Endothelial cell of umbilical vein (primary cell): ENCODE results near the gene ABCB10. TPM values are rescaled to one million over a fixed set of nuclear protein-coding genes. Genes with fewer than 3 reads are reported as not detected.
A peak's percentile ranks its signal among the peaks of the same experiment; 100 is the strongest.

Experiments
- Bru-seq: library from RNA; stranded (reverse); fragments of 400-500 nt; gene quantifications from one replicate; lab custom pipeline; 2021; lab: Mats Ljungman, UMichigan
- BruChase-seq, 2 experiments: library from RNA; stranded (reverse); fragments of 400-500 nt; gene quantifications; one replicate each; lab custom pipeline; 2021; lab: Mats Ljungman, UMichigan
- BruUV-seq: library from RNA; stranded (reverse); fragments of 400-500 nt; replicated peaks from 2 replicates; lab custom pipeline; 2021; lab: Mats Ljungman, UMichigan
- CTCF ChIA-PET: fragments of 300-600, 350-600 bp; sonication (Branson Sonifier 250); formaldehyde crosslinking; loops from one replicate; lab custom pipeline; 2021; ENCODE audit warnings: antibody characterized with exemption, inconsistent platforms; lab: Charles Lee
- POLR2A ChIA-PET: fragments of 300-600, 350-600 bp; sonication (Branson Sonifier 250); formaldehyde crosslinking; loops from one replicate; lab custom pipeline; 2021; ENCODE audit warnings: antibody characterized with exemption, inconsistent platforms; lab: Charles Lee
- DNase-seq: peaks from one replicate; pipeline ENCODE4 v3.0.0-alpha.2; 2011; ENCODE audit warnings: low read depth, low spot score
- FAIRE-seq: peaks from 2 replicates; lab custom pipeline; 2011; peaks lifted over from hg19 to GRCh38; lab: Jason Lieb, UNC
- H2AFZ ChIP-seq: 2 replicates; pipeline ENCODE4 v1.6.0; 2012; ENCODE audit warnings: low read depth, low read length, control low read depth, inconsistent platforms
- H3K27ac ChIP-seq: 2 replicates; pipeline ENCODE4 v1.5.1; 2011; ENCODE audit warnings: low read depth, mild to moderate bottlenecking, control low read depth, low read length, moderate library complexity; ENCODE audit not compliant: insufficient read depth
- H3K27me3 ChIP-seq, 2 experiments: 2 replicates each; pipeline versions ENCODE4 v1.6.0 to v1.6.1; 2011; ENCODE audit warnings: low read length in 2 of 2, mixed read lengths in 1 of 2; ENCODE audit not compliant: control insufficient read depth in 2 of 2, insufficient read depth in 2 of 2
- H3K36me3 ChIP-seq, 2 experiments: 2 replicates in 1 of 2; 3 replicates in 1 of 2; pipeline ENCODE4 v1.5.1; 2011; ENCODE audit warnings: low read length in 2 of 2, mild to moderate bottlenecking in 1 of 2, moderate library complexity in 1 of 2; ENCODE audit not compliant: control insufficient read depth in 2 of 2, insufficient read depth in 2 of 2; ENCODE audit errors: extremely low read depth in 1 of 2
- H3K4me1 ChIP-seq: 3 replicates; pipeline ENCODE4 v1.5.1; 2011; ENCODE audit warnings: mild to moderate bottlenecking, low read length; ENCODE audit not compliant: control insufficient read depth, insufficient read depth; ENCODE audit errors: extremely low read depth
- H3K4me2 ChIP-seq: 2 replicates; pipeline ENCODE4 v1.6.1; 2011; ENCODE audit warnings: low read length, control low read depth, mixed read lengths; ENCODE audit not compliant: insufficient read depth
- H3K4me3 ChIP-seq, 3 experiments: fragments of 200-600 bp in 1 of 3; sonication (generic), shearing (Covaris generic) in 1 of 3; replicated peaks in 1 of 3; 2 replicates each; pipeline ENCODE4 v1.5.1; 2011 to 2016; ENCODE audit warnings: control low read depth in 3 of 3, low read length in 3 of 3, mild to moderate bottlenecking in 2 of 3, inconsistent platforms in 1 of 3, low read depth in 1 of 3, moderate library complexity in 1 of 3; ENCODE audit not compliant: insufficient read depth in 1 of 3
- H3K79me2 ChIP-seq: 2 replicates; pipeline ENCODE4 v1.6.0; 2012; ENCODE audit warnings: low read length, inconsistent platforms; ENCODE audit not compliant: control insufficient read depth, insufficient read depth
- H3K9ac ChIP-seq: replicated peaks from 2 replicates; pipeline ENCODE3; 2011; ENCODE audit warnings: low read length, control low read depth; ENCODE audit not compliant: insufficient read depth; ENCODE audit errors: extremely low read depth
- H3K9me1 ChIP-seq: replicated peaks from 3 replicates; pipeline ENCODE4 v1.6.0; 2011; ENCODE audit warnings: mild to moderate bottlenecking, low read length; ENCODE audit not compliant: control insufficient read depth, insufficient read depth; ENCODE audit errors: extremely low read depth
- H3K9me3 ChIP-seq: replicated peaks from 2 replicates; pipeline ENCODE4 v1.5.1; 2012; ENCODE audit warnings: low read length, inconsistent platforms; ENCODE audit not compliant: control insufficient read depth, insufficient read depth
- H4K20me1 ChIP-seq: replicated peaks from 2 replicates; pipeline ENCODE3; 2011; ENCODE audit warnings: mild to moderate bottlenecking, low read length; ENCODE audit not compliant: control insufficient read depth, insufficient read depth; ENCODE audit errors: extremely low read depth
- EZH2 ChIP-seq: IDR thresholded peaks from 2 replicates; pipeline ENCODE4 v1.6.1; 2012; ENCODE audit warnings: borderline replicate concordance, low read depth, mild to moderate bottlenecking, moderate library complexity, low read length, inconsistent platforms; ENCODE audit not compliant: severe bottlenecking
- FOS ChIP-seq: IDR thresholded peaks from 2 replicates; pipeline ENCODE4 v1.6.1; 2011; ENCODE audit warnings: mild to moderate bottlenecking, low read length, moderate library complexity, borderline replicate concordance; ENCODE audit not compliant: insufficient read depth
- GATA2 ChIP-seq: IDR thresholded peaks from 2 replicates; pipeline ENCODE4 v1.7.0; 2011; ENCODE audit warnings: low read depth, mild to moderate bottlenecking, moderate library complexity, mixed read lengths, low read length; ENCODE audit not compliant: insufficient read length, insufficient read depth
- JUN ChIP-seq: IDR thresholded peaks from 2 replicates; pipeline ENCODE4 v1.6.1; 2011; ENCODE audit warnings: borderline replicate concordance, low read depth; ENCODE audit not compliant: insufficient read length, insufficient read depth
- MYC ChIP-seq: IDR thresholded peaks from one replicate; pipeline ENCODE4 v1.6.1; 2011; ENCODE audit warnings: mild to moderate bottlenecking, low read depth, low read length
- POLR2A ChIP-seq: IDR thresholded peaks from 2 replicates; pipeline ENCODE4 v1.6.1; 2012; ENCODE audit warnings: low read depth, mild to moderate bottlenecking, control low read depth, low read length
- POLR2AphosphoS5 ChIP-seq: IDR thresholded peaks from 2 replicates; pipeline ENCODE4 v1.6.1; 2012; ENCODE audit warnings: low read depth, mild to moderate bottlenecking, control low read depth, low read length, moderate library complexity; ENCODE audit not compliant: insufficient read depth
- dilution Hi-C: fragments of 300-500 bp; cut with MboI; formaldehyde crosslinking; loops from one replicate; pipeline ENCODE4 v1.15.0; 2019; ENCODE audit warnings: low sequenced_read_pairs; ENCODE audit not compliant: extremely low pct_ligation_motif_present
- intact Hi-C: fragments of 100-400 bp; cut with micrococcal nuclease; formaldehyde crosslinking; loops from one replicate; pipeline ENCODE4 v1.10.0; 2022
- long read RNA-seq: library from polyadenylated mRNA; stranded (forward); transcript quantifications from one replicate; pipeline ENCODE4 v2.0.0, GENCODE V29; 2021
- polyA minus RNA-seq, 3 experiments: library from RNA; depleted of rRNA, polyadenylated mRNA; stranded (reverse); fragments of >200 nt; gene quantifications; 1 replicate in 1 of 3; 2 replicates in 2 of 3; pipeline ENCODE4 v1.2.3, GENCODE V29; 2011
- polyA plus RNA-seq, 4 experiments: library from polyadenylated mRNA; depleted of rRNA in 3 of 4; stranded (reverse) in 3 of 4; unstranded in 1 of 4; fragments of >200 nt; gene quantifications; 2 replicates each; pipeline versions ENCODE4 v1.2.1 to v1.2.3, GENCODE V29; 2011 to 2012; ENCODE audit warnings: missing spikeins in 1 of 4
- total RNA-seq: library from RNA; stranded (reverse); gene quantifications from 2 replicates; pipeline ENCODE4 v1.2.3, GENCODE V29; 2021
- TF ChIP-seq, protein P1 (sequence below), 2 donors: IDR thresholded peaks; 1 replicate in 1 of 2; 2 replicates in 1 of 2; pipeline ENCODE4 v1.5.1; 2011; ENCODE audit warnings: low read length in 2 of 2, mild to moderate bottlenecking in 2 of 2, moderate library complexity in 2 of 2, control low read depth in 1 of 2, inconsistent platforms in 1 of 2, low read depth in 1 of 2; ENCODE audit not compliant: insufficient read depth in 1 of 2; ENCODE audit errors: extremely low read depth in 1 of 2
- TF ChIP-seq, protein P2 (sequence below): IDR thresholded peaks from 2 replicates; pipeline ENCODE4 v1.6.1; 2011; ENCODE audit not compliant: insufficient read depth, insufficient read length

Gene ABCB10
- total RNA-seq (19.4 and 19.8 TPM in 2 replicates), polyA plus RNA-seq (5.2 and 6.0 TPM in 2 replicates), polyA minus RNA-seq (11.0 and 18.7 TPM in 2 replicates), Bru-seq, nascent RNA (percentile 69 among the genes with signal in this experiment), BruChase-seq, experiment 1, labeled RNA remaining after a 6-hour chase (percentile 79 among the genes with signal in this experiment), BruChase-seq, experiment 2, labeled RNA remaining after a 2-hour chase (percentile 81 among the genes with signal in this experiment)
- polyA plus RNA-seq (2011; cell fraction: cytosol; rRNA removed) = 6.1 and 6.2 TPM in 2 replicates
- polyA plus RNA-seq (2011; cell fraction: nucleus; rRNA removed) = 9.6 and 14.7 TPM in 2 replicates
- polyA plus RNA-seq (2012) = 11.2 and 13.8 TPM in 2 replicates
- polyA minus RNA-seq (2011; cell fraction: cytosol; rRNA and poly(A)+ RNA removed) = 12.1 TPM
- polyA minus RNA-seq (2011; cell fraction: nucleus; rRNA and poly(A)+ RNA removed) = 6.1 and 8.4 TPM in 2 replicates
- long read RNA-seq, transcript ABCB10-201 (13 exons, 3,857 nt) = major isoform, 58 of 67 reads
- long read RNA-seq, partial matches to known transcripts = 0 of 67 reads
- long read RNA-seq, other reads (novel, unspliced or antisense) = 8 of 67 reads

DNA sequence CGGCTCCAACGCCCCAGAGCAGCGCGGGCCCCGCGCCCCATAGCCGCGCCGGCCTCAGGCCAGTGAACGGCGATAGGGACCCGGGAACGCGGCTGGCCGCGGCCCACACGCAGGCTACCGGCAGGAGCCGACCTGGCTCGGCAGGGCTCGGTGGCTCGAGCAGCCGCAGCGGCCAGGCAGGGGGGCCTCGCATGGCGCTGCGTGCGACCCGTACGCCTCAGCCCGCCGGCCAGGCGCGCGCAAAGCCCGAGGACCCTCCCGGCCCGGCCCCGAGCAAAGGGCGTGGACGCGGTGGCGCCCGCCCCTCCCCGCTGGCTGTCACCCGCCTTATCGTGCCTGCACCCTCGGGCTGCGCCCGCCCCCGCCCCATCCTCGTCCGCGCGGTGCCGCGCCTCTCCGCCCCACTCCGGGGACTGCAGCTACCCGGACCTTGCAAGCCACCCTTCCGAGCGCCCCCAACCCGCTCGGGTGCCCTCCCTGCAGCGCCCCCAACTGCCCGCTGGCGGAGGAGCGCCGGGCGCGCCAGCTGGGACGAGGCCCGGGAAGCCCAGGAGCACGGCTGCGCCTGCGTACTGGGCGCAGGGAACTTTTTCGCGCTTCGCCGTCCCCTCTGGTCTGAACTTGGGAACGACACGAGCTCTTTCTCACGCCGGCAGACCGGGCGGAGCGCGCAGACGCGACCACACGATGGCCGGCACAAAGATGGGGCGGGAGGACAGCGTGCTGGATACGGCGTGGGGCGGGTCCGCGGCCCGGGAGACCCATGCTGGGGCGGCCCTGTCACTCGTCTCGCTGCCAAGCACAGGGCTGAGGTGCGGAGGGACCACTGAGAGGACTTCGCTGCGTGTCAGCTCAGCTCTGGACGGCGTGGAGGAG lies at the start of gene ABCB10:
TSS of gene ABCB10 (minus strand) at position 248 of the 876 bp plus-strand sequence. CDS start at position 193, 55 bp downstream.
- dilution Hi-C loops (no loop called here), intact Hi-C loops (loop anchor here (1.0 to 5.0 kb wide), 8 partner anchors 18 to 752 kb away; partner anchors contain the start of genes CCSAP, GALNT2, TAF5L and URB2)
- Histone ChIP-seq H4K20me1 (no peaks in the 10 kb centered on the region), H3K9me1 (no peaks in the 10 kb centered on the region), H3K4me2 (peak within 1 kb of the TSS; percentile 97), H3K4me1 (peaks cover 15% of the 10 kb centered on the region), H3K9me3 (no peaks in the 10 kb centered on the region), H3K27ac (peak within 1 kb of the TSS; percentile 6), H3K79me2 (peaks cover 35% of the 10 kb centered on the region), H3K36me3 (no peaks in the 10 kb centered on the region), H2AFZ (peak within 1 kb of the TSS; percentile 87), H3K4me3 (peak within 1 kb of the TSS; percentile 83 to 84 (median 84)), H3K9ac (peak within 1 kb of the TSS; percentile 65), H3K27me3 (no peaks in the 10 kb centered on the region)
- FAIRE-seq = peak; percentile 99
- POLR2A ChIA-PET = interaction anchor here (0.6 to 1.5 kb wide), 5 partner anchors 20 to 755 kb away, joined by 3 to 7 read pairs (median 4); partner anchors contain the start of gene NUP133
- DNase-seq = peak; percentile 99
- TF ChIP-seq, protein P1, sequence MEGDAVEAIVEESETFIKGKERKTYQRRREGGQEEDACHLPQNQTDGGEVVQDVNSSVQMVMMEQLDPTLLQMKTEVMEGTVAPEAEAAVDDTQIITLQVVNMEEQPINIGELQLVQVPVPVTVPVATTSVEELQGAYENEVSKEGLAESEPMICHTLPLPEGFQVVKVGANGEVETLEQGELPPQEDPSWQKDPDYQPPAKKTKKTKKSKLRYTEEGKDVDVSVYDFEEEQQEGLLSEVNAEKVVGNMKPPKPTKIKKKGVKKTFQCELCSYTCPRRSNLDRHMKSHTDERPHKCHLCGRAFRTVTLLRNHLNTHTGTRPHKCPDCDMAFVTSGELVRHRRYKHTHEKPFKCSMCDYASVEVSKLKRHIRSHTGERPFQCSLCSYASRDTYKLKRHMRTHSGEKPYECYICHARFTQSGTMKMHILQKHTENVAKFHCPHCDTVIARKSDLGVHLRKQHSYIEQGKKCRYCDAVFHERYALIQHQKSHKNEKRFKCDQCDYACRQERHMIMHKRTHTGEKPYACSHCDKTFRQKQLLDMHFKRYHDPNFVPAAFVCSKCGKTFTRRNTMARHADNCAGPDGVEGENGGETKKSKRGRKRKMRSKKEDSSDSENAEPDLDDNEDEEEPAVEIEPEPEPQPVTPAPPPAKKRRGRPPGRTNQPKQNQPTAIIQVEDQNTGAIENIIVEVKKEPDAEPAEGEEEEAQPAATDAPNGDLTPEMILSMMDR (IDR thresholded peaks at IDR 0.05; ENCODE audit: extremely low read depth in 1 of 2, insufficient read depth in 1 of 2, low read depth in 1 of 2, low read length in 2 of 2) = peak; percentile 86 to 97
- TF ChIP-seq, protein P2, sequence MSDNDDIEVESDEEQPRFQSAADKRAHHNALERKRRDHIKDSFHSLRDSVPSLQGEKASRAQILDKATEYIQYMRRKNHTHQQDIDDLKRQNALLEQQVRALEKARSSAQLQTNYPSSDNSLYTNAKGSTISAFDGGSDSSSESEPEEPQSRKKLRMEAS = peak; percentile 64
- TF ChIP-seq GATA2 (no peak), FOS (no peak), MYC (peak; percentile 63), JUN (no peak), POLR2AphosphoS5 (peak; percentile 30), EZH2 (no peak), POLR2A (no peak)
- CTCF ChIA-PET = interaction anchor here (0.6 to 3.4 kb wide), 25 partner anchors 12 to 755 kb away, joined by 3 to 69 read pairs (median 4); partner anchors contain the start of genes NUP133, RAB4A, TAF5L and URB2
- no TSS peak for BruUV-seq
